Measurements from ENCODE around the gene SAFB2. TPM values are rescaled to one million over a fixed set of nuclear protein-coding genes. Genes with fewer than 3 reads are reported as not detected.

SAFB2 gene
- total RNA-seq, 1 donor from 2014 or later: 17.6 TPM

DNA sequence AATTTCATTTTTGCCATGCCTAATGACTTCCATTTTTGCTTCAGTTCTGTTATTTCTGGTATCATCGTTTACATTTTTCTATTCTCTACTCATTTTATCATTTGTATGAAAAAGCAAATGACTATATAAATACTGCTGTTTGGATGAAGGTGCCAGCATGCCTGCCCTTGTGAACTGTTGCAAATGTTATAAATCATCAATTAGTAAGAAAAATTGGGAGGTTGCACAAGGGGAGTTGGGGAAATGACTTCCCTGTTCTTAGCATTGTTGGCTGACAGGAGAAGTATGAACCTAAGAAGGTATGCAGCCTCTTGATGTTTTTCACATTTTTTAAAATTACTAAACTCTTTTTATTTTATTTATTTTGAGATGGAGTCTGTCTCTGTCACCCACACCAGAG lies 15.4 kb upstream of the SAFB2 start:
- DNase-seq (ENCODE audit: low read depth): no peak
- no peak overlapping the region for H3K4me3 ChIP-seq (ENCODE audit: low read depth, low read length)
- TF ChIP-seq, protein P1, sequence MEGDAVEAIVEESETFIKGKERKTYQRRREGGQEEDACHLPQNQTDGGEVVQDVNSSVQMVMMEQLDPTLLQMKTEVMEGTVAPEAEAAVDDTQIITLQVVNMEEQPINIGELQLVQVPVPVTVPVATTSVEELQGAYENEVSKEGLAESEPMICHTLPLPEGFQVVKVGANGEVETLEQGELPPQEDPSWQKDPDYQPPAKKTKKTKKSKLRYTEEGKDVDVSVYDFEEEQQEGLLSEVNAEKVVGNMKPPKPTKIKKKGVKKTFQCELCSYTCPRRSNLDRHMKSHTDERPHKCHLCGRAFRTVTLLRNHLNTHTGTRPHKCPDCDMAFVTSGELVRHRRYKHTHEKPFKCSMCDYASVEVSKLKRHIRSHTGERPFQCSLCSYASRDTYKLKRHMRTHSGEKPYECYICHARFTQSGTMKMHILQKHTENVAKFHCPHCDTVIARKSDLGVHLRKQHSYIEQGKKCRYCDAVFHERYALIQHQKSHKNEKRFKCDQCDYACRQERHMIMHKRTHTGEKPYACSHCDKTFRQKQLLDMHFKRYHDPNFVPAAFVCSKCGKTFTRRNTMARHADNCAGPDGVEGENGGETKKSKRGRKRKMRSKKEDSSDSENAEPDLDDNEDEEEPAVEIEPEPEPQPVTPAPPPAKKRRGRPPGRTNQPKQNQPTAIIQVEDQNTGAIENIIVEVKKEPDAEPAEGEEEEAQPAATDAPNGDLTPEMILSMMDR (conservative IDR thresholded peaks at IDR 0.05; ENCODE audit: low read depth, low read length): no peak

DNA sequence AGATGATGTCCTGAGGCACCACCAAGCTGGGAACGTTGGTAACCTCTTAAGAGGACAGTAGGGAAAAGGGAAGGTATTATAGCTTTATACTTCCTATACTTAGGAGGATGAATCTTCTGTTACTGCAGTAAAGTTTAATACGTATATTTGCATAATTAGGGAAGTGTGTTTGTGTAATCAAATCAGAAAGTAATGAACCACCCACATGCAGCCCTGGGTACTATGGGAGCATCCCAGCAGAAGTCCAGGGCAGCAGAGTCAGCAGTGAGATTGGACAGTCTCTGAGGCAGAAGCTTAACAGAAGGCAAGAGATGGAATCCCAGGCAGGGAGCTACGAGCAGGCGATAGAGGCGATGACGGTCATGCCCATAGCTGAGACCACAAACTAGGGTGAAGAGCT lies 12.9 kb upstream of the SAFB2 start:
- DNase-seq (ENCODE audit: low read depth): no peak
- TF ChIP-seq, protein P1 (conservative IDR thresholded peaks at IDR 0.05; ENCODE audit: low read depth, low read length): no peak
- no peak overlapping the region for H3K4me3 ChIP-seq (ENCODE audit: low read depth, low read length)

DNA sequence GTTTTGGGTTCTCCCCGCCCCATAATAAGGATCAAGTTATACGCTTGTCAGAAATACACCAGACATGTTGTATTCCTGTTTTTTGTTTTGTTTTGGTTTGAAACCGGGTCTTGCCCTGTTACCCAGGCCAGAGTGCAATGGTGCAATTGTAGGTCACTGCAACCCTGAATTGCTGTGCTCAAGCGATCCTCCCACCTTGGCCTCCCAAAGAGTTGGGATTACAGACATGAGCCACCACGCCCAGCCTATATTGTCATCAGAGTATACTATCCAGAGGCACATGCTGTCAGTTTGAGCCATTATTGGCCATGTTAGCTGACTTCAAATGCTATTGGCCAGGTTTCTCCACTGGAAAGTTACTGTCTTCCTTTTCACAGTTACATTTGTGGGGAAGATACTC lies 10.1 kb upstream of the SAFB2 start:
- TF ChIP-seq, protein P1 (conservative IDR thresholded peaks at IDR 0.05; ENCODE audit: low read depth, low read length): no peak
- DNase-seq (ENCODE audit: low read depth): no peak
- H3K4me3 ChIP-seq (ENCODE audit: low read depth, low read length): no peak overlapping the region

DNA sequence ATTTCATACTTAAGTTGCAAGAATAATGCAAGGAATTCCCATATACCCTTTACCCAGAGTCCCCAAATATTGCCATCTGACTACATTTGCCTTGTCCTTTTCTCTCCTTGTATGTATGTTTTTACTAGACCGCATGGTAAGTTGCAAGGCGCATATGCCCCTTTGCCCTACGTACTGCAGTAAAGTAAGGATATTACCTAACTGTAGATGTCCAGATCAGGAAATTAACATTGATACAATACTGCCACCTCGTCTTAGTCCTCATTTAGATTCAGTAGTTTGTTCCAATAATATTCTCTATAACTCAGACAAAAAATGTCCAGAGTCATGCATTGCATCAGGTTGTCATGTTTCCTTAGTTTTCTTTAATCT lies 9.7 kb upstream of the SAFB2 start:
- no peak for DNase-seq (ENCODE audit: low read depth)
- TF ChIP-seq, protein P1 (conservative IDR thresholded peaks at IDR 0.05; ENCODE audit: low read depth, low read length): no peak
- no peak overlapping the region for H3K4me3 ChIP-seq (ENCODE audit: low read depth, low read length)

DNA sequence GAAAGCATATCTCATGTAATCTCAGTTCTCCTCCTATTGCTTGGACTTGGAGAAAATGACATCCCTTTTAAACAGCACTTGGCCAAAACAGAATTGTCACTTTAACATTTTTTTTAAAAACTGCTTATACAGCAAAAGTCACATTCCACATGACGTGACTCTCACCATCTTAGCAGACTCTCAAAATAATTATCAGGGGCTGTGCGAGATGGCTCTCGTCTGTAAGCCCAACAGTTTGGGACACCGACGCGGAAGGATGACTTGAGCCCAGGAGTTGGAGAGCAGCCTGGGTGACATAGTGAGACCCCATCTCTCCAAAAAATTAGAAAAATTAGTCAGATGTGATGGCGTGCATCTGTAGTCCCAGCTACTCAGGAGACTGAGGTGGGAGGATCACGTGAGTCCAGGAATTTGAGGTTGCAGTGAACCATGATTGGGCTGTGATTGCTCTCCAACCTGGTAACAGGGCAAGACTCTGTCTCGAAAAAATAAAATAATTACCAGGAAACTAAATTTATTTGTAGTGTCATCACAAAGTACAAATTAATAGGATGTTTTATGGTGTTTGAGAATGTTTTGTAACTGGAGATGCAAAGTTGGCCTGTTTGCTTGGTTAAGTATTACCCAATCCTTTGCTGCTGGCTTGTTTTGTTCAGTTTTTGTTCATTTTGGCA lies 9.1 kb upstream of the SAFB2 start:
- H3K4me3 ChIP-seq (ENCODE audit: low read depth, low read length): no peak overlapping the region
- TF ChIP-seq, protein P1 (conservative IDR thresholded peaks at IDR 0.05; ENCODE audit: low read depth, low read length): no peak

DNA sequence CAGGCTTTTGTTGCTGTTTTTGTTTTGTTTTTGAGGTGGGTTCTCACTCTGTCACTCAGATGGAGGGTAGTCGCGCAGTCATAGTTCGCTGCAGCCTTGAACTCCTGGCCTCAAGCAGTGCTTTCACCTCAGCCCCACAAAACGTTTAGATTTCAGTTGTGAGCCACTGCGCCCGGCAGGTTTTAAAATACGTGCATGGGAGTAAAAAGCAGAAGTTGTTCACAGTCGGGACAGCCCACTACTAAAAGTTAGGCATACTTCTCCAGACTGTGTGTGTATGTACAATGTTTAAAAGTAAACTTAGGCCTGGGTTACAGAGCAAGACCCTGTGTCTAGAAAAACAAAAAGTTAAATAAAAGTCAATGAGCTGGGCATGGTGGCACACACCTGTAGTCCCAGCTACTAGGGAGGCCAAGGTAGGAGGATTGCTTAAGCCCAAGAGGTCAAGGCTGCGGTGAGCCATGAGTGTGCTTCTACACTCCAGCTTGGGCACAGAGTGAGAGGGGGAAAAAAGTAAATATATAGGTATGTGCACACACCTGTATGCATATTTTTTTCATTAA lies 6.4 kb upstream of the SAFB2 start:
- TF ChIP-seq, protein P1 (conservative IDR thresholded peaks at IDR 0.05; ENCODE audit: low read depth, low read length): no peak
- no peak for DNase-seq (ENCODE audit: low read depth)
- H3K4me3 ChIP-seq (ENCODE audit: low read depth, low read length): no peak overlapping the region

More for the DNA sequence above, 9.1 kb upstream of the SAFB2 start:
- no peak for DNase-seq (ENCODE audit: low read depth)

DNA sequence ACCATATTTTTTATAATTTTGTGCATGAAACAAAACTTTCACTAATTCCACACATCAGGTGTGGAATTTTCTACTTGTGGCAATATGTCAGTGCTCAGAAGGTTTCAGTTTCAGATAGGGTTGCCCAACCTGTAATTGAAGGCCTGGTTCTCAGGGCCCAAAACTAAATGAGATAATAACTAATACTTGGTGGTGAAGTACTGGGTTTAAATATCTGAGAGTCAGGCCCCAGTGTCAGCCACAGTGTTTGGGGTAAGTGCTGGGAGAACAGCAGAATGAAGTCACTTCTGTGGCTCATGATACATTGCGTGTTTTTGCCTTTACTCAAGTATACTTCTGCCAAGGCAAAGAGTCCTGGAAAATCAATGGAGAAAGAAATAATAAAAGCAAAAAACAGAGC lies 5.9 kb upstream of the SAFB2 start:
- DNase-seq (ENCODE audit: low read depth): no peak
- TF ChIP-seq, protein P1 (conservative IDR thresholded peaks at IDR 0.05; ENCODE audit: low read depth, low read length): no peak
- H3K4me3 ChIP-seq (ENCODE audit: low read depth, low read length): no peak overlapping the region
